Stomach (tissue), 9 donors: ENCODE results near the gene ZNF646. TPM values are rescaled to one million over a fixed set of nuclear protein-coding genes. Genes with fewer than 3 reads are reported as not detected.

Source experiments
- DNase-seq, 2 donors: peaks; one replicate each; pipeline versions ENCODE4 v3.0.0 to v3.0.0-alpha.2; 2013 to 2019
- H3K27ac ChIP-seq, 5 donors: fragments of 200-600 bp in 4 of 5; sonication (generic) in 4 of 5; one replicate each; pipeline ENCODE4 v1.5.1; 2013 to 2019; ENCODE audit warnings: mild to moderate bottlenecking in 1 of 5, moderate library complexity in 1 of 5
- H3K27me3 ChIP-seq, 3 donors: fragments of 200-600 bp; sonication (generic); one replicate each; pipeline ENCODE4 v1.5.1; 2017 to 2019; ENCODE audit warnings: mixed run types in 1 of 3
- H3K36me3 ChIP-seq, 4 donors: fragments of 200-600 bp; sonication (generic); 1 replicate in 3 of 4; 2 replicates in 1 of 4; pipeline ENCODE4 v1.5.1; 2016 to 2019
- H3K4me1 ChIP-seq, 4 donors: fragments of 200-600 bp; sonication (generic); one replicate each; pipeline ENCODE4 v1.5.1; 2016 to 2019
- H3K4me3 ChIP-seq, 4 donors: fragments of 200-600 bp; sonication (generic) in 3 of 4; one replicate each; pipeline ENCODE4 v1.5.1; 2016 to 2019; ENCODE audit warnings: mild to moderate bottlenecking in 1 of 4
- H3K9me3 ChIP-seq, 4 donors: fragments of 200-600 bp; sonication (generic); one replicate each; pipeline ENCODE4 v1.5.1; 2016 to 2019
- CTCF ChIP-seq, 7 experiments: fragments of 450-650 bp in 4 of 7; fragments of 200-600 bp in 3 of 7; sonication (generic) in 3 of 7; IDR thresholded peaks; one replicate each; pipeline ENCODE4 v1.5.1; 2016 to 2019; ENCODE audit warnings: antibody characterized with exemption in 7 of 7, control low read depth in 2 of 7, mild to moderate bottlenecking in 1 of 7
- EP300 ChIP-seq: sonication (generic); formaldehyde crosslinking; IDR thresholded peaks from one replicate; pipeline ENCODE4 v1.6.1; 2017; ENCODE audit warnings: antibody characterized with exemption
- POLR2A ChIP-seq, 4 donors: fragments of 450-650 bp; IDR thresholded peaks; one replicate each; pipeline ENCODE4 v1.6.1; 2016; ENCODE audit warnings: antibody characterized with exemption in 4 of 4, control low read depth in 2 of 4, mild to moderate bottlenecking in 1 of 4, moderate library complexity in 1 of 4
- POLR2AphosphoS5 ChIP-seq, 3 donors: sonication (generic); formaldehyde crosslinking; IDR thresholded peaks; one replicate each; pipeline ENCODE4 v1.6.1; 2016; ENCODE audit warnings: antibody characterized with exemption in 3 of 3
- WGBS, 5 donors: extraction: QIAGEN DNeasy Blood & Tissue Kit in 3 of 5; methylation state at CpG; one replicate each; pipeline versions ENCODE4 v1.1.5 to v1.1.7; 2013 to 2018; 5-methylcytosine and 5-hydroxymethylcytosine counted together
- intact Hi-C: fragments of 100-400 bp; cut with DNase I; formaldehyde crosslinking; loops from one replicate; pipeline ENCODE4 v1.15.1; 2023; ENCODE audit warnings: low total_unique reads
- polyA plus RNA-seq, 3 donors: library from polyadenylated mRNA; stranded (reverse); fragments of 200-250 nt; gene quantifications; one replicate each; pipeline ENCODE4 v1.2.3, GENCODE V29; 2013
- total RNA-seq, 5 donors: library from RNA; depleted of rRNA; stranded (reverse); fragments of >200 nt; gene quantifications; one replicate each; pipeline versions ENCODE4 v1.1.0 to v1.2.3, GENCODE V29; 2014 to 2016
- donor health status: healthy with polysubstance abuse.
- donor health status: Bipolar disorder and iron deficiency.
- donor health status: healthy.

Gene ZNF646
- total and polyA plus RNA-seq, 8 donors = 2.1 to 13.4 (median 7.7) TPM

GRCh38 chr16:31108794-31109558 is 34.8 kb downstream of the ZNF646 start:
- H3K27ac ChIP-seq = peak overlapping the region; percentile 88 to 96 (median 95)
- no peak for DNase-seq
- 36 to 71% (median 41%) methylated on average over 30 to 57 of the region's 57 CpGs for WGBS, 5 donors
- no peaks in the 10 kb centered on the region for H3K9me3 ChIP-seq
- peak overlapping the region; percentile 70 to 99 (median 94) for H3K4me3 ChIP-seq
- intact Hi-C loops = no loop called here
- TF ChIP-seq POLR2AphosphoS5 (IDR thresholded peaks at IDR 0.05) = no peak
- TF ChIP-seq POLR2A (IDR thresholded peaks at IDR 0.05) = no peak
- TF ChIP-seq CTCF (IDR thresholded peaks at IDR 0.05) = no peak
- no peak for TF ChIP-seq EP300
- no peaks in the 10 kb centered on the region for H3K27me3 ChIP-seq
- peaks cover 35 to 60% (median 46%) of the 10 kb centered on the region in 4 donors for H3K4me1 ChIP-seq
- H3K36me3 ChIP-seq = peaks cover 35 to 41% (median 38%) of the 10 kb centered on the region in 4 donors

- Histone ChIP-seq H3K27me3 (no peaks in the 10 kb centered on the region), H3K9me3 (no peaks in the 10 kb centered on the region), H3K36me3 (peaks cover 35 to 41% (median 38%) of the 10 kb centered on the region in 4 donors), H3K27ac (peak overlapping the region in 3 of 5 donors; percentile 88 to 95 (median 94)), H3K4me3 (peak overlapping the region in 2 of 4 donors; percentile 70 to 88), H3K4me1 (peaks cover 40 to 66% (median 53%) of the 10 kb centered on the region in 4 donors)
- WGBS, 5 donors = 84 to 92% (median 88%) methylated on average over 12 of the region's 12 CpGs
- DNase-seq = no peak
- TF ChIP-seq POLR2A (IDR thresholded peaks at IDR 0.05) (no peak), EP300 (no peak), CTCF (IDR thresholded peaks at IDR 0.05) (no peak), POLR2AphosphoS5 (IDR thresholded peaks at IDR 0.05) (no peak)
- intact Hi-C loops = no loop called here
Measured at GRCh38 chr16:31109622-31110021, 35.4 kb downstream of the ZNF646 start.

- H3K27ac ChIP-seq = peak overlapping the region in 1 of 5 donors; percentile 1
- peak overlapping the region in 1 of 4 donors; percentile 3 for H3K4me3 ChIP-seq
- no peaks in the 10 kb centered on the region for H3K27me3 ChIP-seq
- no peaks in the 10 kb centered on the region for H3K9me3 ChIP-seq
- intact Hi-C loops = no loop called here
- 82 to 89% (median 85%) methylated on average over 23 to 26 of the region's 26 CpGs for whole genome bisulfite sequencing, 5 donors
- peak in 1 of 2 donors; percentile 6 for DNase-seq
- H3K4me1 ChIP-seq = peaks cover 41 to 68% (median 55%) of the 10 kb centered on the region in 4 donors
- peaks cover 35 to 41% (median 38%) of the 10 kb centered on the region in 4 donors for H3K36me3 ChIP-seq
- TF ChIP-seq EP300 (no peak), POLR2A (IDR thresholded peaks at IDR 0.05) (no peak), POLR2AphosphoS5 (IDR thresholded peaks at IDR 0.05) (no peak), CTCF (IDR thresholded peaks at IDR 0.05) (no peak)
Measured at GRCh38 chr16:31110106-31111034, 36.1 kb downstream of the ZNF646 start.

GRCh38 chr16:31111881-31112466 is 37.8 kb downstream of the ZNF646 start:
- H3K27ac ChIP-seq = peak overlapping the region; percentile 55 to 83 (median 74)
- no peaks in the 10 kb centered on the region for H3K9me3 ChIP-seq
- H3K4me3 ChIP-seq = no peak overlapping the region
- 89 to 92% (median 92%) methylated on average over 18 to 23 of the region's 23 CpGs for whole genome bisulfite sequencing, 5 donors
- DNase-seq = no peak
- peaks cover 41 to 67% (median 55%) of the 10 kb centered on the region in 4 donors for H3K4me1 ChIP-seq
- peaks cover 35 to 41% (median 38%) of the 10 kb centered on the region in 4 donors for H3K36me3 ChIP-seq
- intact Hi-C loops = no loop called here
- no peaks in the 10 kb centered on the region for H3K27me3 ChIP-seq
- TF ChIP-seq EP300 = no peak
- no peak for TF ChIP-seq POLR2A (IDR thresholded peaks at IDR 0.05)
- no peak for TF ChIP-seq CTCF (IDR thresholded peaks at IDR 0.05)
- no peak for TF ChIP-seq POLR2AphosphoS5 (IDR thresholded peaks at IDR 0.05)
